Skeletal muscle tissue (tissue), 4 donors: ENCODE measurements around the gene SLC16A1. TPM values are rescaled to one million over a fixed set of nuclear protein-coding genes. Genes with fewer than 3 reads are reported as not detected.
"Not testable (repeated sequence)": the region's sequence is repeated elsewhere in the genome, so short reads cannot be mapped to it uniquely, and the experiment has no call there.

Experiments
- H3K27ac ChIP-seq: one replicate; pipeline ENCODE4 v1.7.0; 2013; ENCODE audit warnings: mild to moderate bottlenecking, low read depth, low read length, inconsistent platforms
- H3K27me3 ChIP-seq, 3 donors: one replicate each; pipeline ENCODE4 v1.7.0; 2013; ENCODE audit warnings: low read length in 3 of 3; ENCODE audit not compliant: control insufficient read depth in 3 of 3, insufficient read depth in 3 of 3
- H3K36me3 ChIP-seq, 3 donors: one replicate each; pipeline ENCODE4 v1.7.0; 2013; ENCODE audit warnings: low read length in 3 of 3; ENCODE audit not compliant: control insufficient read depth in 3 of 3, insufficient read depth in 3 of 3
- H3K4me1 ChIP-seq, 3 donors: one replicate each; pipeline ENCODE4 v1.7.0; 2013; ENCODE audit warnings: low read length in 3 of 3, mild to moderate bottlenecking in 3 of 3; ENCODE audit not compliant: control insufficient read depth in 3 of 3, insufficient read depth in 3 of 3
- H3K4me3 ChIP-seq, 3 donors: one replicate each; pipeline ENCODE4 v1.7.0; 2013; ENCODE audit warnings: low read length in 3 of 3
- H3K9ac ChIP-seq, 3 donors: one replicate each; pipeline ENCODE4 v1.7.0; 2013; ENCODE audit warnings: low read length in 3 of 3, mild to moderate bottlenecking in 3 of 3, moderate library complexity in 2 of 3, low read depth in 1 of 3
- H3K9me3 ChIP-seq, 3 donors: one replicate each; pipeline ENCODE4 v1.7.0; 2013; ENCODE audit warnings: low read length in 3 of 3; ENCODE audit not compliant: control insufficient read depth in 3 of 3
- total RNA-seq: library from RNA; depleted of rRNA; stranded (reverse); fragments of >200 nt; gene quantifications from one replicate; pipeline ENCODE4 v1.2.3, GENCODE V29; 2014
- donor health status: Osteomylitis.

SLC16A1 gene
- total RNA-seq, 1 donor from 2014 or later, result 40.2 TPM

- H3K9ac ChIP-seq, result no peak overlapping the region
- no peak overlapping the region for H3K4me3 ChIP-seq
- no peak overlapping the region for H3K27ac ChIP-seq
- H3K9me3 ChIP-seq, result peaks cover 0 to 3% (median 0%) of the 10 kb centered on the region in 3 donors
- no peaks in the 10 kb centered on the region for H3K27me3 ChIP-seq
- no peaks in the 10 kb centered on the region for H3K36me3 ChIP-seq
- no peaks in the 10 kb centered on the region for H3K4me1 ChIP-seq
Measured at GRCh38 chr1:112893288-112894009, 62.5 kb downstream of the SLC16A1 start.

DNA sequence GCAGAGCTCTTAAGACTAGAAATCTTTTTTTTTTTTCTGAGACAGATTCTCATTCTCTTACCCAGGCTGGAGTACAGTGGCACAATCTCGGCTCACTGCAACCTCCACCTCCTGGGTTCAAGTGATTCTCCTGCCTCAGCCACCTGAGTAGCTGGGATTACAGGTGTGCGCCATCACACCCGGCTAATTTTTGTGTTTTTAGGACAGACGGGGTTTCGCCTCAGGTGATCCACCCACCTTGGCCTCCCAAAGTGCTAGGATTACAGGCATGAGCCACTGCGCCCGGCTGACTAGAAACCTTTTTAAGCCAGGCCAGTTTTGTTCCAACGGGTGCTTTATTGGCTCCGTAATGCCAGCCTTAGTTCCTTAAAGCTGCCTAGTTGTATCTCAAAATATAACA lies 66.1 kb downstream of the SLC16A1 start:
- H3K9me3 ChIP-seq, H3K9ac ChIP-seq, H3K36me3 ChIP-seq, H3K4me1 ChIP-seq, H3K27ac ChIP-seq, H3K4me3 ChIP-seq, H3K27me3 ChIP-seq: not testable (repeated sequence)

GRCh38 chr1:112889052-112889768 lies 66.8 kb downstream of the SLC16A1 start:
- Histone ChIP-seq H3K4me3 (no peak overlapping the region), H3K9me3 (no peaks in the 10 kb centered on the region), H3K9ac (no peak overlapping the region), H3K36me3 (no peaks in the 10 kb centered on the region), H3K4me1 (no peaks in the 10 kb centered on the region), H3K27ac (no peak overlapping the region), H3K27me3 (no peaks in the 10 kb centered on the region)

DNA sequence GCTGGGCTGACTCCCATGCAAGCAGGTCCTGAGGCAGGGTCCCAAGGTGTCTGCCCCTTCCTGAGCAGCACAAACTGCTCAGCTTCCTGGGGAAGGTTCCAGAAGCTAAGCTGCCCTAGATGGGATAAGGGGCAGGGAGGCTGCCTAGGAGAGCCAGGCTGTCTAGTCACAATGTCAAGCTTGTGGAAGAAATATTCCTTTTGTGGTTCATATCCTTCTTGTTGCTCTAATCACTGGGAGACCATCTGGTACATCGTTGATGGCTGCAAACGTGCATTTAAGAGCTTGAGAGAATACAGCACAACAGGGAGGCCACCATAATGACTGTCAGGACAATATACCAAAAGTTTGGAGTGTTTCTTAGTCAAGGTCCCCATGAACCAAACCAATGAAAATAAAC lies 67.4 kb downstream of the SLC16A1 start:
- Histone ChIP-seq H3K36me3 (no peaks in the 10 kb centered on the region), H3K9ac (no peak overlapping the region), H3K4me1 (no peaks in the 10 kb centered on the region), H3K27ac (no peak overlapping the region), H3K27me3 (no peaks in the 10 kb centered on the region), H3K9me3 (no peaks in the 10 kb centered on the region), H3K4me3 (no peak overlapping the region)

GRCh38 chr1:112887599-112888283 lies 68.3 kb downstream of the SLC16A1 start:
- no peaks in the 10 kb centered on the region for H3K9me3 ChIP-seq
- H3K9ac ChIP-seq, result no peak overlapping the region
- no peaks in the 10 kb centered on the region for H3K36me3 ChIP-seq
- H3K4me1 ChIP-seq, result peaks cover 0 to 2% (median 0%) of the 10 kb centered on the region in 3 donors
- no peak overlapping the region for H3K4me3 ChIP-seq
- H3K27me3 ChIP-seq, result no peaks in the 10 kb centered on the region
- no peak overlapping the region for H3K27ac ChIP-seq

DNA sequence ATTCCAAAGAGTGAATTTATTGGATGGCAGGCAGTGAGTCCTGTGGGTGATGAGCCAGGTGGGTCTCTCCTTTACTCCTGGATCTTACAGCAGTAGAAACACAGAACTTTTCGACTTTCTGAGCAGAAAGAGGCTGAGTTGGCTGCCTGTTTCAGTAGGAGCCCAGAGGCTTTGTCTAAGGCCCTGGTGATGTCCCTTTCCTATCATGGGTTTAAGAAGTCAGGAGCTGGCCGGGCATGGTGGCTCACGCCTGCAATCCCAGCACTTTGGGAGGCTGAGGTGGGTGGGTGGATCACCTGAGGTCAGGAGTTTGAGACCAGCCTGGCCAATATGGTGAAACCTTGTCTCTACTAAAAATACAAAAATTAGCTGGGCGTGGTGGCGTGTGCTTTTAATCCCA lies 71.0 kb downstream of the SLC16A1 start:
- H3K4me1 ChIP-seq, H3K9me3 ChIP-seq, H3K27me3 ChIP-seq, H3K4me3 ChIP-seq, H3K36me3 ChIP-seq, H3K27ac ChIP-seq, H3K9ac ChIP-seq: not testable (repeated sequence)

DNA sequence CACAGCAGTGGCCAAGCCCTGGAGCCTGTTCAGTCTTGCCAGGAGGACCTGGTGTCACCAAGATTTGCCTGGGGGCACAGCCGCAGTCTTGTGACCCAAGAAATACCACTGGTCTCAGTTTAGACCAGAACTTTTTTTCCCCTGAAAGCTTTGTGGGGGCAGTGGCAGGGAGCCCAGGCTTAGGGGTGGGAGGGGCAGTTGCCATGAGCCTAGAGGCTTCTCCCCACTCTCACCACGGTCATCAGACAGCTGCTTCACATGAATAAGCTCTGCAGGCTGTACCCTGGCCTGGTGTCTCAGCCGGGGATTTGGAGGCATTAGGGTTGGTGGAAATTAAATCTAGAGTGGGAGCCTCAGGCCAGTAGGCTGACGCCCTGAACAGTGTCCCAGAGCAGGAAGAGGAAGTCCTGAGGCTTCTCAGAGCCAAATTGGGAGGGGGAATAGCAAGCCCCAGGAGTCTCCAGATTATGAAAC lies 73.7 kb downstream of the SLC16A1 start:
- H3K36me3 ChIP-seq, result no peaks in the 10 kb centered on the region
- peaks cover 0 to 4% (median 0%) of the 10 kb centered on the region in 3 donors for H3K27me3 ChIP-seq
- no peak overlapping the region for H3K27ac ChIP-seq
- no peaks in the 10 kb centered on the region for H3K9me3 ChIP-seq
- no peak overlapping the region for H3K4me3 ChIP-seq
- no peak overlapping the region for H3K9ac ChIP-seq
- H3K4me1 ChIP-seq, result peaks cover 0 to 9% (median 4%) of the 10 kb centered on the region in 3 donors

GRCh38 chr1:112881742-112882127 lies 74.3 kb downstream of the SLC16A1 start:
- Histone ChIP-seq H3K4me3 (no peak overlapping the region), H3K27ac (no peak overlapping the region)

GRCh38 chr1:112879834-112880233 lies 76.2 kb downstream of the SLC16A1 start:
- H3K27ac ChIP-seq, result no peak overlapping the region
- H3K9me3 ChIP-seq, result no peaks in the 10 kb centered on the region
- H3K27me3 ChIP-seq, result peaks cover 0 to 4% (median 0%) of the 10 kb centered on the region in 3 donors
- peaks cover 0 to 9% (median 4%) of the 10 kb centered on the region in 3 donors for H3K4me1 ChIP-seq
- H3K4me3 ChIP-seq, result no peak overlapping the region
- H3K9ac ChIP-seq, result no peak overlapping the region
- no peaks in the 10 kb centered on the region for H3K36me3 ChIP-seq

More at GRCh38 chr1:112881742-112882127, 74.3 kb downstream of the SLC16A1 start:
- Histone ChIP-seq H3K9me3 (no peaks in the 10 kb centered on the region), H3K36me3 (no peaks in the 10 kb centered on the region), H3K9ac (no peak overlapping the region), H3K27me3 (peaks cover 0 to 4% (median 0%) of the 10 kb centered on the region in 3 donors), H3K4me1 (peaks cover 0 to 9% (median 4%) of the 10 kb centered on the region in 3 donors)

- no peaks in the 10 kb centered on the region for H3K9me3 ChIP-seq
- peaks cover 0 to 9% (median 4%) of the 10 kb centered on the region in 3 donors for H3K4me1 ChIP-seq
- H3K27me3 ChIP-seq, result peaks cover 0 to 4% (median 0%) of the 10 kb centered on the region in 3 donors
- no peak overlapping the region for H3K9ac ChIP-seq
- H3K27ac ChIP-seq, result no peak overlapping the region
- H3K36me3 ChIP-seq, result no peaks in the 10 kb centered on the region
- H3K4me3 ChIP-seq, result no peak overlapping the region
Measured at GRCh38 chr1:112878321-112878720, 77.7 kb downstream of the SLC16A1 start.
